AG08396 (cell line): ENCODE measurements around the gene REV3L.

ENCODE experiments used
- DNase-seq: peaks from one replicate; pipeline ENCODE4 v3.0.0; 2012; ENCODE audit warnings: low spot score, mixed read lengths

The REV3L gene

DNA sequence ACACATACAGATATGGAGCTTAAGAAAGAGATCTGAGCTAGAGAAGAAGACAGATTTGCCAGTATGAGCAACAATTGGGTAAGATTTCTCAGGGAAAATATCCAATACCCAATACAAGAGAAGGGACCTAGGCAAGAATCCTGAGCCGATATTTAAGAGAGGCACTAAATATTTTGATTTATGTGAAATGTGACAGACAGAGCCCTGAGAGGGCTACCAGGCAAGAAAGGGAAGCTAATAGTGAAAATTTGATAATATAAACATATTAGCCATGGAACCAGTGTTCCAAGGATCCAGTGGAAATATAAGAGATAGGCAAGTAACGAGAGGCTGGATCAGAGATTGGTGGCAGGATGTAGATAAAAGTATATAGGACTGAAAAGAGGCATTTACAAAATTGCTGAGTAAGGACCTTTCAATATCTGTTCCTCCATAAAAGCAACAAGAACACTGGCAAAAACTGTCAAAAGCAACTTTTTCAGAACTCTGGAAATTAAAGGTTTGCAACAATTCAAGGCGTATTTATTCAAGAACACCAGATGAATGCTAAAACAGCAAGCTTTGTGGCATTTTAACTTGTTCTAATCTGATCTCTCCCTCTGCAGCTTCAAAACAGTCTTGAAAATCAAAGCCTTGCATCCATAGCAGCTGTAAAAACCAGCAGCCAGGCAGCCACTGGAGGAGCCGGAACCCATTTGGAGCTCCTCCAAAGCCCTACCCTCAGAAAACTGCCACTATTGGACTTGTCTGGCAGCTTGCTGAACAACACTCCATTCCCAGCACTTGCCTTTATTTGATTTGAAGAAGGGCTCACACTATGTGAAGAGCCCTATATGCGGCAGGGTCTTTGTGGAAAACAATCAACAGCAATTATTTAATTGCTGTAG, 58.8 kb downstream of the REV3L start:
- DNase-seq: no peak

GRCh38 chr6:111423055-111423633, 59.9 kb downstream of the REV3L start:
- no peak for DNase-seq

- no peak for DNase-seq
Measured at GRCh38 chr6:111418971-111419693, 63.9 kb downstream of the REV3L start.

DNA sequence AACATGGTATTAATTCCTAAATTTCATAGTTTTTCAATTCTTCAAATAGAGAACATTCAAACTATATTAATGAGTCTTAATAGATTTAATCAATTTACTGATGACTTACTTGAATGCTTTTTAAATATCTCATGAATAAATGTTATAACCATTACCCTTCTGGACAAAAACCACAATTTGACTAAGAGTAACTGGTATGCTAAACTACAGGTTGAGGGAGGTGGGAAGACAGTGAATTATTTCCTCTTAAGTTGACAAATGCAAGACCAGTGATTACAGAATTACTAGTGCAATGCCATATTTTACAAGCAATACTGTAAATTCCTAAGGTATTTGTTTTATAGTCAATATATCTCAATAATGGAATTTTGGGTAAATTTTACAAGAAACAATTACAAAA, 65.1 kb downstream of the REV3L start:
- no peak for DNase-seq

GRCh38 chr6:111417181-111417585, 65.8 kb downstream of the REV3L start:
- no peak for DNase-seq

DNA sequence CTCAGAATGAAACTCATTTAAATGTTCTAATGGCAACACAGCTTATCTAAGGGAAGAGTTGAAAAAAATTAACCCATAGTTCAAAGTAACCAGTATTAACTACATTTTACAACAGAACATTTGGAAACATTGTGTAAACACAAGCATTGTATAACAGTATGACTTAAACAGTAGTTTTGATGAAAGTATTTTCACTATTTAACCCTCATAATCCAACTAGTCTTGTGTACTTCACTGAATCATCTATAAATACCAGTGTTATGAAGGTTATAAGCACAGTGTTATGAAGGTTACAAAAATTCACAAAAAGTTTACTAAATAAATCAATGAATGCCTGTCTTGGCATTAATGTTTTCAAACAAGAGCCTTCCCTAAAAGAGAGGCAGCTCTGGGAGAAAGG, 66.5 kb downstream of the REV3L start:
- no peak for DNase-seq

DNA sequence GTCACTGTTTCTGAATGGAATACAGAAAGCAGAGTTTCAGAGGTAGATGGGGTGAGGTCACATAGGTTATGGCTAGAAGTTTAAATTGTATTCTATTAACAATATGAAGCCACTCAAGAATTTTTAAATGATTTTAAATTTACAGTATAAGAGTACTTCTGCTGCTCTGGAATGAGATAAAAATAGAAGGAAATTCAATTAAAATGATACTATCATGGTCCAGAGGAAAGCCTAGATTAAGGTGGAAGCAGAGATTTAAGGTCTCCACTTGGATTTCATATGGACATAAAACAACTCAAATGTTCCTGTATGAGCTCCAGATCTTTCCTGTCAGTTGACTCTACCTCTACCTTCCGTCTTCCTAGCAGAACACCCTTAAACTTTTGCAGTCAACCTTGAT, 68.6 kb downstream of the REV3L start:
- no peak for DNase-seq

DNA sequence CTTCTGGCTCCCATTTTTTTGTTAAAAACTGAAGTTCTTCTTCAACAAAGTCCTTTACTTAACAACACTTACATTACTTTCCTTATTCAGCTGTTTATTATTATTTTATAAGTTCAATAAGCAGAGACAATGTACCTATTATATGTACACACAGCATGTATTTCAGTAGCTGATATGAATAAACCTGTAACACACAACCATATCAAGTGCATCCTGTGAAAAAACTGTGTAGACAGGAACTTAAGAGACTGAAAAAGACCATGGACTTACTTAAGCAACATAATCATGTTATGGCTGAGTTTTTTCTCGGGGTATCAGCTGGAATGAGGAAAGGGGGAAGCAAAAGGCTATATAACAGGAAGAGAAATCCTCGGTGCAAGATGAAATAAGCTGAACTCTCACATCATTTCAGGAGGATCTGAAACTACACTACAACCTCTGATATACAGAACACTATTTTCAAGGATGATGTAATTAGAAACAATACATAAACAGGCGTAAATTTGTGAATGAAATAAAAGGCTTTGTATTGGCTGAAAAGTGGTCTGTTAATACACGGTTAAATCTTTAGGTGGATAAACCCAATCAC, 70.9 kb downstream of the REV3L start:
- no peak for DNase-seq

DNA sequence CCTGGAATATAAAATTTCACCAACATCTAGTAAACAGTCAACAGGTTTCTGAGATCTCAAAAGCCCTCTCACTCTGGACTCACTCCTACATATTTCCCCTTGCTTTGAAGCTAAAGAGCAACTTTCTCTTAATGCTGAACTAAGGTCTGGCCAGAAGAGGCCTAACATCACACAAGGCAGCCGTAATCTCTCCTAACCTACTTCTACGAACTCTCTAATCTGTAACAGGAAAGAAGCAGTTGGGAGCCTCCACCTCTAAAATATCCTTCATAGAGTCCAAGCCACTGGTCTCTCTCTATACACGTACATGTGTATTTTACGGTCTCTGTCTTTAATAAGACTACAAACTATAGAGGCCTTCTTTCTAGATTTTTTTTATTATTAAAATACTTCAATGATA, 72.0 kb downstream of the REV3L start:
- no peak for DNase-seq

GRCh38 chr6:111410371-111410770, 72.6 kb downstream of the REV3L start:
- DNase-seq: no peak

GRCh38 chr6:111409430-111409829, 73.6 kb downstream of the REV3L start:
- no peak for DNase-seq

GRCh38 chr6:111407686-111408085, 75.3 kb downstream of the REV3L start:
- DNase-seq: no peak

DNA sequence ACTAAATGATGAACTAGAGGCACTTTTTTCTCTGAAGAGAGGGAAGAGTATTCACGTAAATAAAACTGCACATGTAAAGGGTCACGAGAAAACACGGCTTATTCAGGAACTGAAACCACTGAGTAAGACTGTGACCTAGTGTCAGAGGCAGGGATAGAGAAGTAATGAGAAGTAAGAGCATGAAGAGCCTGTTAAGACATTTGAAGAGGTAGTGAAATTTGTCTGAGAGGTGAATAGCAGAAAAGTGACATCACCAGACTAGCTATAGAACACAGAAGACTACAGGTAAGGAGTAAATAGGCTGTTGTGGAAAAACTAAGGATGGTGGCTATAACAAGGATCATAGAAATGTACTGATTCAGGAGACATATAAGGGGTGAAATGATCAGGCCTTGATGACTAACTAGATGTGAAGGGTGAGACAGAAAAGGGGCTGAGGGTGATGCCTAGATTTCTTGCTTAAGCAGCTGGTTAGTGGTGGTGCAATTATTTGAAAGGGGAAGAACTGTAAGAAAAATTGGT, 76.8 kb downstream of the REV3L start:
- no peak for DNase-seq

DNA sequence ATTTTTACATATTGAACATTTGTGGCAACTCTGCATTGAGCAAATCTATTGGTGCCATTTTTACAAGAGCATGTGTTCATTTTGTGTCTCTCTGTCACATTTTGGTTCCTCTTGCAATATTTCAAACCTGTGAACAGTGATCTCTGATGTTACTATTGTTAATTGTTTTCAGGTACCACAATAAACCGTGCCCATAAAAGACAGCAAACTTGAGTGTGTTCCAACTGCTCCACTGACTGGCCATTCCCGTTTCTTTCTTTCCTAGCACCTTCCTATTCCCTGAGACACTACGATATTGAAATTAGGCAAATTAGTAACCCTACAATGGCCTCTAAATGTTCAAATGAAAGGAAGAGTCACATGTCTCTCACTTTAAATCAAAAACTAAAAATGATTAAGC, 79.6 kb downstream of the REV3L start:
- no peak for DNase-seq

GRCh38 chr6:111399626-111400025, 83.4 kb downstream of the REV3L start:
- DNase-seq: no peak

GRCh38 chr6:111388681-111389080, 94.3 kb downstream of the REV3L start:
- DNase-seq: no peak

- DNase-seq: no peak
Measured at GRCh38 chr6:111382476-111383294, 100.3 kb downstream of the REV3L start.

DNA sequence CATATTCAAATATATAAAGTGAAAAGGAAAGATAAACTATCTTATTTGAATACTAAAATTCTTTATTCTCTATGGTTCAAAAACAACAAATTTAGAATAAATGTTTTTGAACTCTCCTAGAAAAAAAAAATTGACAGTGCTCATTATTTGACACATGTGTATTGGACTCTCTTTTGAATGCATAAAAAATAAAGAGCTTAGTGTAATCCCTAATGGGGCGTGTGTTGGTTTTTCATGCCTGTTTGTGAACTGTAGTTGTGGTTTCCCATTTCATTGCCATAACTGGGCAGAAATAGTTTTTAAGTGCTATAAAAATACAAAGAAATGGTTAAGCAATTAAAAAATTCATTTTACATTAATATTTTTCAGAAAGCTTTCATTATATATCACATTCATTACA, 101.3 kb downstream of the REV3L start:
- DNase-seq: no peak

DNA sequence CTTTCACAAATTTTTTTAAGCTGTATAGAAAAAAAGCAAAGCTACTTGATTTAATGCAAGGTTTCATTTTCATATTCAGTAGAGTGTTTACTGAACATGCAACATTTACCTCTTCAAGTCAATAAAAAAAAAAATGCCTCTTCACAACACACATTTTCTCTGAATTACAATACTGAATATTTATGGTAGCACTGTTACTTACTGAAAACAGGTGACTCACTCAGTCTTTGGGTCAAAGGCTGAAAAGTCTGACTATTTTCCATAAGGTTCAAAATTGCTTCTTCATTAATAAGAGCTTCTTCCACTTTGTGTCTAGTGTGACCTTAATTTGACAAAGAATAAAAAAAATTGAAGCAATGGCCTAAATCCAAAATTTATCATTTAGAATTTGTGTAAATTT, 101.9 kb downstream of the REV3L start:
- no peak for DNase-seq

DNA sequence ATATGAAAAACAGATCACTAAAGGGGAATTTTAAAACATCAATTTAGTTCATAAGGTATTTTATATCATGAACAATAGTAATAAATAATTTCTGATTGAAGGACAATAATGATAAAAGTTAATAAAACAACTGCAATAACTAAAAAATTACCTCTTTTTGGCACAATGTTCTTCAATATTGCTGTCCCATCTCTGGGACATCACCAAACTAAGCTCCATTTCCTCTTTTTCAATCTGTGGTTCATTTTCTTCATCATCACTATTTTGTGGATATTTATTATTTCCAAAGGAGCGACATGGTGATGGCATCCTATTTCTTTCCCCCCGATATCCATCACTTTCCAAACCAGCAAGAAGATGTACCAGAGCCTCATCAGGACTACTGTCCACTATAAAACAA, 103.2 kb downstream of the REV3L start:
- DNase-seq: no peak

- no peak for DNase-seq
Measured at GRCh38 chr6:111379302-111379701, 103.7 kb downstream of the REV3L start.
